Mesenchymal stem cell (in vitro differentiated cells and primary cell): ENCODE measurements around the gene TRIM46.
"Not testable (repeated sequence)": the region's sequence is repeated elsewhere in the genome, so short reads cannot be mapped to it uniquely, and the experiment has no call there.

ENCODE experiments used
- DNase-seq: peaks from one replicate; pipeline ENCODE4 v3.0.0-alpha.2; 2013
- H2AFZ ChIP-seq: one replicate; pipeline ENCODE4 v1.6.1; 2013; ENCODE audit warnings: low read depth, mild to moderate bottlenecking, control low read depth, inconsistent platforms, low read length, moderate library complexity
- H2AK5ac ChIP-seq: 2 replicates; pipeline ENCODE4 v1.6.1; 2013; ENCODE audit warnings: low read length, moderate library complexity, mild to moderate bottlenecking, inconsistent platforms; ENCODE audit not compliant: severe bottlenecking
- H2BK120ac ChIP-seq: one replicate; pipeline ENCODE4 v1.6.1; 2013; ENCODE audit warnings: low read depth, mild to moderate bottlenecking, inconsistent platforms, low read length, moderate library complexity
- H2BK12ac ChIP-seq, 2 experiments: one replicate each; pipeline ENCODE4 v1.6.1; 2013; ENCODE audit warnings: inconsistent platforms in 2 of 2, low read length in 2 of 2, mild to moderate bottlenecking in 2 of 2, moderate library complexity in 2 of 2, control low read depth in 1 of 2
- H2BK15ac ChIP-seq: one replicate; pipeline ENCODE4 v1.6.1; 2013; ENCODE audit warnings: mild to moderate bottlenecking, low read depth, inconsistent platforms; ENCODE audit not compliant: poor library complexity, severe bottlenecking
- H2BK5ac ChIP-seq: 2 replicates; pipeline ENCODE4 v1.6.1; 2013; ENCODE audit warnings: low read depth, mild to moderate bottlenecking, low read length, control low read depth, inconsistent platforms; ENCODE audit not compliant: poor library complexity, severe bottlenecking
- H3K14ac ChIP-seq, 2 experiments: one replicate each; pipeline ENCODE4 v1.6.1; 2013; ENCODE audit warnings: inconsistent platforms in 2 of 2, low read length in 2 of 2, control low read depth in 1 of 2, mild to moderate bottlenecking in 1 of 2, moderate library complexity in 1 of 2
- H3K18ac ChIP-seq, 2 experiments: one replicate each; pipeline ENCODE4 v1.6.1; 2013; ENCODE audit warnings: inconsistent platforms in 2 of 2, low read length in 2 of 2, control low read depth in 1 of 2, low read depth in 1 of 2, mild to moderate bottlenecking in 1 of 2
- H3K23ac ChIP-seq, 2 experiments: one replicate each; pipeline ENCODE4 v1.6.1; 2013; ENCODE audit warnings: inconsistent platforms in 2 of 2, low read length in 2 of 2, mild to moderate bottlenecking in 2 of 2, moderate library complexity in 2 of 2, control low read depth in 1 of 2
- H3K27ac ChIP-seq: 2 replicates; pipeline ENCODE4 v1.5.1; 2013; ENCODE audit warnings: mild to moderate bottlenecking, moderate library complexity, low read length, control low read depth, inconsistent platforms; ENCODE audit not compliant: poor library complexity, severe bottlenecking
- H3K27me3 ChIP-seq, 2 experiments: 2 replicates each; pipeline versions ENCODE4 v1.6.1 to v1.7.0; 2013; ENCODE audit warnings: low read length in 2 of 2, mild to moderate bottlenecking in 2 of 2, moderate library complexity in 2 of 2, control low read depth in 1 of 2, inconsistent platforms in 1 of 2; ENCODE audit not compliant: control insufficient read depth in 1 of 2, insufficient read depth in 1 of 2
- H3K36me3 ChIP-seq, 2 experiments: 2 replicates each; pipeline versions ENCODE4 v1.6.1 to v1.7.0; 2013; ENCODE audit warnings: low read length in 2 of 2, control low read depth in 1 of 2, inconsistent platforms in 1 of 2, low read depth in 1 of 2, mild to moderate bottlenecking in 1 of 2; ENCODE audit not compliant: insufficient read depth in 2 of 2, control insufficient read depth in 1 of 2
- H3K4ac ChIP-seq, 2 experiments: one replicate each; pipeline ENCODE4 v1.6.1; 2013; ENCODE audit warnings: inconsistent platforms in 2 of 2, low read length in 2 of 2, mild to moderate bottlenecking in 2 of 2, moderate library complexity in 2 of 2, control low read depth in 1 of 2, low read depth in 1 of 2
- H3K4me1 ChIP-seq: 2 replicates; pipeline ENCODE4 v1.6.1; 2013; ENCODE audit warnings: low read depth, low read length, control low read depth; ENCODE audit not compliant: control insufficient read depth, insufficient read depth
- H3K4me2 ChIP-seq: 2 replicates; pipeline ENCODE4 v1.6.1; 2013; ENCODE audit warnings: low read length, mild to moderate bottlenecking, inconsistent platforms; ENCODE audit not compliant: poor library complexity, severe bottlenecking
- H3K4me3 ChIP-seq, 2 experiments: 2 replicates each; pipeline versions ENCODE4 v1.5.1 to v1.7.0; 2013; ENCODE audit warnings: low read length in 2 of 2, mild to moderate bottlenecking in 2 of 2, control low read depth in 1 of 2, low read depth in 1 of 2; ENCODE audit not compliant: insufficient read depth in 1 of 2
- H3K79me1 ChIP-seq: replicated peaks from 2 replicates; pipeline ENCODE4 v1.6.1; 2013; ENCODE audit warnings: mild to moderate bottlenecking, control low read depth, low read length, inconsistent platforms; ENCODE audit not compliant: poor library complexity, severe bottlenecking
- H3K9ac ChIP-seq: 2 replicates; pipeline ENCODE4 v1.7.0; 2013; ENCODE audit warnings: mild to moderate bottlenecking, low read length, moderate library complexity
- H3K9me3 ChIP-seq: 2 replicates; pipeline ENCODE4 v1.7.0; 2013; ENCODE audit warnings: mild to moderate bottlenecking, low read length; ENCODE audit not compliant: control insufficient read depth
- H4K8ac ChIP-seq: one replicate; pipeline ENCODE4 v1.6.1; 2013; ENCODE audit warnings: inconsistent platforms, mild to moderate bottlenecking, low read length, moderate library complexity
- H4K91ac ChIP-seq: one replicate; pipeline ENCODE4 v1.6.1; 2013; ENCODE audit warnings: mild to moderate bottlenecking, low read length, inconsistent platforms
- WGBS: methylation state at CpG from one replicate; pipeline ENCODE4 v1.1.7; 2013; ENCODE audit warnings: mixed read lengths; 5-methylcytosine and 5-hydroxymethylcytosine counted together

The TRIM46 gene

DNA sequence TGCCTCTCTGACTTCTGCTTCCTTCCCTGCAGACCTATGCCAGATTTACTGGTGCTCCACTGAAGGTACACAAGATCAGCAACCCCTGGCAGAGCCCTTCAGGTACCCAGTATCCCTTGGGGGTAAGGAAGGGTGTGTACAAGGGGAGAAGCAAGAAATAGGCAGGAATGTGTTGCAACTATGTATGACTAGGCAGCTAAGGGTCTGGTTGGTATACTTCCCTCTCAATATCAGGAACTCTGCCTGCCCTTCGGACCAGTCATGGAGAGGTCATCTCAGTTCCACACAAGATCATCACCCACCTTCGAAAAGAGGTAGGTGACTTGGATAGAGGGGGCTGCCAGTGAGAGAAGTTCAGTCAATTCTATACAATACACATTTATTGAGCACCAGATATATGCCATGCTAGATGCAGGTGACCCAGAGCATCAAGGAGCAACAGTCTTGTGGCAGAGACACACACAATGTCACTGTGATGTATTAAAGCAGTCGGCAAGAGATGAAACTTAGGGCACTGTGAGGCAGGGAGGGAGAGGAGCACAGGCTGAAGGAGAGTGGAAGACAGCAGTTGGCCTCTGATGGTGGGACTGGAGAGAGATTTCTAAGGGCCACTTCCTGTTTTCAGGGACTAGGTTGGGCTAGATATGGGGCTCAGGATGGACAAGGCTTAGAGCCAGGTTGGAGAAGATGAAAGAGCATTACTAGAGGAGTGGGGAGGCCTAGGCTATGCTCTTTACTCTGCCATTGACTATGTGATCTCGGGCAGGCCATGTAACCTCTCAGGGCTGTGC is 36.9 kb downstream of the TRIM46 start:
- H3K27me3 ChIP-seq, result no peaks in the 10 kb centered on the region
- DNase-seq, result no peak
- no peak overlapping the region for H3K4me2 ChIP-seq
- no peak overlapping the region for H4K91ac ChIP-seq
- peaks cover 19 to 30% of the 10 kb centered on the region in 2 experiments for H3K36me3 ChIP-seq
- H3K14ac ChIP-seq, result no peak overlapping the region
- no peak overlapping the region for H3K27ac ChIP-seq
- no peak overlapping the region for H3K23ac ChIP-seq
- H3K4ac ChIP-seq, result no peak overlapping the region
- no peak overlapping the region for H2AFZ ChIP-seq
- no peaks in the 10 kb centered on the region for H3K9me3 ChIP-seq
- peak overlapping the region; percentile 24 for H4K8ac ChIP-seq
- H2BK5ac ChIP-seq, result no peak overlapping the region
- no peak overlapping the region for H2AK5ac ChIP-seq
- no peak overlapping the region for H3K18ac ChIP-seq
- peak overlapping the region; percentile 99 for H3K9ac ChIP-seq
- H3K4me1 ChIP-seq, result peaks cover 14% of the 10 kb centered on the region
- no peak overlapping the region for H2BK120ac ChIP-seq
- no peak overlapping the region for H3K4me3 ChIP-seq
- no peak overlapping the region for H2BK12ac ChIP-seq
- H2BK15ac ChIP-seq, result no peak overlapping the region
- WGBS, result 90% methylated on average over 3 of the region's 4 CpGs
- H3K79me1 ChIP-seq, result peaks cover 15% of the 10 kb centered on the region

DNA sequence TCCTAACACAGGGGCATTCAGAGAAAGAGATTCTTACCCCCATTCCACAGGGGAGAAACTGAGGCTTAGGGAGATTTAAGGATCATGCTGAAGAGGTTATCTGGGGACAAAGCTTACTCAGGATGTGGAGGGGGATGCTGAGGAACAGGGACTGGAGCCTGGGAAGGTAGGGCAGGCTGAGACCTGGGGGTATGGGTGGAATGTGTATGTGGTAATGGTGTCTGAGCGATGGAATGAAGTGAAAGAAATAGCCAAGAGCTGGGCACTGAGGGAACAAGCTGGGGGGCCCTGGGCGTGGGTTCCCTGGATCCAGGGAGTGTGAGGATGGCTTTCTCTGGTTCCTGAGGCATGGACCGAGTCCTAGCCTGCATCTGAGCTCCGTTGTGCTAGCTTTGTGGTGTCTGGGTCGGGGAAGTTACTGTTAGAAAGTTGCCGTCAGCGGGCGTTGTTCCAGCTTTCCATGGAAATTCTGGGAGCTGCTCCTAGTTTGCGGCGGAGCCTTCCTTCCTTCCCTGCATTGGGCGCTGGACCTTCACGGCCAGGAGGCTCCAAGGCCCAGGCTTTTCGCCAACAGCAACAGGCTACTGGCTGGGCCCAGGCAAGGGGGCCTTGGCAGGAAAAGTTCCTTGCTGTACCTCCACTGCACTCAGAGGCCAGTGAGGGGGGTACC is 37.9 kb downstream of the TRIM46 start:
- not testable (repeated sequence) for H2AK5ac ChIP-seq, H3K14ac ChIP-seq, H2BK15ac ChIP-seq, H3K18ac ChIP-seq, H2BK12ac ChIP-seq, DNase-seq, H4K91ac ChIP-seq, H3K27ac ChIP-seq, H3K4ac ChIP-seq, H3K9me3 ChIP-seq, H2AFZ ChIP-seq, H2BK120ac ChIP-seq, H3K4me2 ChIP-seq, H2BK5ac ChIP-seq, H3K27me3 ChIP-seq, H3K23ac ChIP-seq, H4K8ac ChIP-seq, H3K4me3 ChIP-seq, H3K9ac ChIP-seq
- H3K36me3 ChIP-seq, result peaks cover 21 to 36% of the 10 kb centered on the region in 2 experiments
- peaks cover 14% of the 10 kb centered on the region for H3K4me1 ChIP-seq
- H3K79me1 ChIP-seq, result peaks cover 15% of the 10 kb centered on the region
- WGBS, result 92% methylated on average over 12 of the region's 13 CpGs

DNA sequence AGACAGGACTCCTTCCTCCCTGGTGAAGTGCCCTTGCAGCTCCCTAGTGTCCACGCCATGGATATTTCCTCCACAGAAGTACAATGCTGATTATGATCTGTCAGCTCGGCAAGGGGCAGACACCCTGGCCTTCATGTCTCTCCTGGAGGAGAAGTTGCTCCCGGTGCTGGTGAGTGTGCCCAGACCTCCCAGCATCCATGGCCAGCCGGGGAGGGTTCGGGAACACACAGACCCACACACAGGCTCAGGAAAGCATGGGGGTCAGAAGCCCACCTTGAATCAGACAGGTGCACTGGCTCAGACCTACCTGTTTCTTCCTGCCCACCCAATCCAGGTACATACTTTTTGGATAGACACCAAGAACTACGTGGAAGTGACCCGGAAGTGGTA is 38.4 kb downstream of the TRIM46 start:
- not testable (repeated sequence) for H4K91ac ChIP-seq
- peaks cover 15% of the 10 kb centered on the region for H3K79me1 ChIP-seq

DNA sequence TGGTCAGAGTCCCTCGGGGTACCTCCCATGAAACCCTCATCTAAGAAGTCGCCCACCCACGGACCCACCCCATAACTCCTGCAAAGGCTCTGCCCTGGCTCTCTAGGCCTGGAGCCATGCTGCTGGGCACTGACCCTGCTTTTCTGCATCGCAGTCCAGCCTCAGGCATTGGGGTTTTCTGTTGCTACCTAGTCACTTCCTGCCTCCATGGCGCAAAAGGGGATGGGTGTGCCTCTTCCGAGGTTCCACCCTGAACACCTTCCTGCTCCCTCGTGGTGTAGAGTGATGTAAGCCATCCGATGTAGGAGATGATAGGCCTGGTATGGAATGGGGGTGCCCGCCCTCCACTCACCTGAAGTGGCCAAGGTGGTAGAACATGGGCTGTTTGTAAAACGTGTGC is 41.1 kb downstream of the TRIM46 start:
- not testable (repeated sequence) for H2BK12ac ChIP-seq, H3K23ac ChIP-seq, H2AK5ac ChIP-seq, H3K4ac ChIP-seq, H3K9ac ChIP-seq, H3K4me1 ChIP-seq, H2BK120ac ChIP-seq, DNase-seq, H3K9me3 ChIP-seq, H4K8ac ChIP-seq, H4K91ac ChIP-seq, H2BK5ac ChIP-seq, H3K14ac ChIP-seq, H3K4me3 ChIP-seq, H3K4me2 ChIP-seq, H2AFZ ChIP-seq, H3K27me3 ChIP-seq, H3K27ac ChIP-seq, H3K18ac ChIP-seq, H2BK15ac ChIP-seq
- WGBS, result 91% methylated on average over 2 of the region's 10 CpGs
- Histone ChIP-seq H3K36me3 (peaks cover 21 to 48% of the 10 kb centered on the region in 2 experiments), H3K79me1 (peaks cover 11% of the 10 kb centered on the region)

More for the DNA sequence above, 38.4 kb downstream of the TRIM46 start:
- H3K4me3 ChIP-seq, H2AK5ac ChIP-seq, H3K9ac ChIP-seq, H3K27ac ChIP-seq, H2BK12ac ChIP-seq, H3K23ac ChIP-seq, H3K27me3 ChIP-seq, H2BK15ac ChIP-seq, H3K18ac ChIP-seq, DNase-seq, H3K9me3 ChIP-seq, H2BK5ac ChIP-seq, H2BK120ac ChIP-seq, H4K8ac ChIP-seq, H3K4ac ChIP-seq, H2AFZ ChIP-seq, H3K4me2 ChIP-seq, H3K14ac ChIP-seq: not testable (repeated sequence)
- Histone ChIP-seq H3K4me1 (peaks cover 12% of the 10 kb centered on the region), H3K36me3 (peaks cover 21 to 40% of the 10 kb centered on the region in 2 experiments)
- 94% methylated on average over 3 of the region's 7 CpGs for WGBS
